Thyroid gland (tissue), 4 donors: ENCODE measurements around the gene CAMK1D. TPM values are rescaled to one million over a fixed set of nuclear protein-coding genes. Genes with fewer than 3 reads are reported as not detected.
"Not testable (repeated sequence)": the region's sequence is repeated elsewhere in the genome, so short reads cannot be mapped to it uniquely, and the experiment has no call there.

Experiments
- DNase-seq, 2 donors: peaks; one replicate each; pipeline ENCODE4 v3.0.0-alpha.2; 2019
- H3K27ac ChIP-seq, 3 donors: fragments of 200-600 bp; sonication (generic); 1 replicate in 2 of 3; 2 replicates in 1 of 3; pipeline ENCODE4 v1.5.1; 2016 to 2019; ENCODE audit warnings: mild to moderate bottlenecking in 1 of 3, moderate library complexity in 1 of 3
- H3K27me3 ChIP-seq: fragments of 200-600 bp; sonication (generic); one replicate; pipeline ENCODE4 v1.5.1; 2019
- H3K36me3 ChIP-seq, 2 donors: fragments of 200-600 bp; sonication (generic); one replicate each; pipeline ENCODE4 v1.5.1; 2016 to 2019
- H3K4me1 ChIP-seq, 2 donors: fragments of 200-600 bp; sonication (generic); one replicate each; pipeline ENCODE4 v1.5.1; 2017 to 2019
- H3K4me3 ChIP-seq, 3 donors: fragments of 200-600 bp; sonication (generic); replicated peaks in 1 of 3; 1 replicate in 2 of 3; 2 replicates in 1 of 3; pipeline ENCODE4 v1.5.1; 2016; ENCODE audit warnings: mild to moderate bottlenecking in 1 of 3
- H3K9me3 ChIP-seq: fragments of 200-600 bp; sonication (generic); one replicate; pipeline ENCODE4 v1.5.1; 2017
- POLR2A ChIP-seq, 2 donors: fragments of 450-650 bp; IDR thresholded peaks; one replicate each; pipeline ENCODE4 v1.6.1; 2017; ENCODE audit warnings: antibody characterized with exemption in 2 of 2, mild to moderate bottlenecking in 2 of 2, moderate library complexity in 1 of 2
- whole genome bisulfite sequencing, 2 donors: methylation state at CpG; one replicate each; pipeline ENCODE4 v1.1.5; 2017; 5-methylcytosine and 5-hydroxymethylcytosine counted together
- intact Hi-C: fragments of 100-400 bp; cut with DNase I; formaldehyde crosslinking; loops from one replicate; pipeline ENCODE4 v1.15.1; 2023
- total RNA-seq, 4 donors: library from RNA; depleted of rRNA; stranded (reverse); fragments of >200 nt; gene quantifications; one replicate each; pipeline ENCODE4 v1.2.3, GENCODE V29; 2016
- TF ChIP-seq, protein P1 (sequence below), 6 experiments: fragments of 200-600 bp in 3 of 6; fragments of 450-650 bp in 3 of 6; sonication (generic) in 3 of 6; IDR thresholded peaks; one replicate each; pipeline ENCODE4 v1.5.1; 2016 to 2019; ENCODE audit warnings: antibody characterized with exemption in 6 of 6, mild to moderate bottlenecking in 2 of 6, inconsistent platforms in 1 of 6, moderate library complexity in 1 of 6

CAMK1D gene
- total RNA-seq, 4 donors from 2014 or later = 12.2 to 29.6 (median 17.4) TPM

GRCh38 chr10:12360461-12360860, 11.1 kb downstream of the CAMK1D start:
- intact Hi-C loops = no loop called here
- TF ChIP-seq POLR2A (IDR thresholded peaks at IDR 0.05) = no peak
- TF ChIP-seq, protein P1, sequence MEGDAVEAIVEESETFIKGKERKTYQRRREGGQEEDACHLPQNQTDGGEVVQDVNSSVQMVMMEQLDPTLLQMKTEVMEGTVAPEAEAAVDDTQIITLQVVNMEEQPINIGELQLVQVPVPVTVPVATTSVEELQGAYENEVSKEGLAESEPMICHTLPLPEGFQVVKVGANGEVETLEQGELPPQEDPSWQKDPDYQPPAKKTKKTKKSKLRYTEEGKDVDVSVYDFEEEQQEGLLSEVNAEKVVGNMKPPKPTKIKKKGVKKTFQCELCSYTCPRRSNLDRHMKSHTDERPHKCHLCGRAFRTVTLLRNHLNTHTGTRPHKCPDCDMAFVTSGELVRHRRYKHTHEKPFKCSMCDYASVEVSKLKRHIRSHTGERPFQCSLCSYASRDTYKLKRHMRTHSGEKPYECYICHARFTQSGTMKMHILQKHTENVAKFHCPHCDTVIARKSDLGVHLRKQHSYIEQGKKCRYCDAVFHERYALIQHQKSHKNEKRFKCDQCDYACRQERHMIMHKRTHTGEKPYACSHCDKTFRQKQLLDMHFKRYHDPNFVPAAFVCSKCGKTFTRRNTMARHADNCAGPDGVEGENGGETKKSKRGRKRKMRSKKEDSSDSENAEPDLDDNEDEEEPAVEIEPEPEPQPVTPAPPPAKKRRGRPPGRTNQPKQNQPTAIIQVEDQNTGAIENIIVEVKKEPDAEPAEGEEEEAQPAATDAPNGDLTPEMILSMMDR (IDR thresholded peaks at IDR 0.05) = no peak
- Histone ChIP-seq H3K27me3 (no peaks in the 10 kb centered on the region), H3K4me1 (peaks cover 17 to 25% of the 10 kb centered on the region in 2 donors), H3K4me3 (no peak overlapping the region), H3K36me3 (no peaks in the 10 kb centered on the region), H3K9me3 (no peaks in the 10 kb centered on the region), H3K27ac (no peak overlapping the region)
- DNase-seq = no peak
- WGBS, 2 donors = 91% methylated on average over 5 of the region's 5 CpGs

DNA sequence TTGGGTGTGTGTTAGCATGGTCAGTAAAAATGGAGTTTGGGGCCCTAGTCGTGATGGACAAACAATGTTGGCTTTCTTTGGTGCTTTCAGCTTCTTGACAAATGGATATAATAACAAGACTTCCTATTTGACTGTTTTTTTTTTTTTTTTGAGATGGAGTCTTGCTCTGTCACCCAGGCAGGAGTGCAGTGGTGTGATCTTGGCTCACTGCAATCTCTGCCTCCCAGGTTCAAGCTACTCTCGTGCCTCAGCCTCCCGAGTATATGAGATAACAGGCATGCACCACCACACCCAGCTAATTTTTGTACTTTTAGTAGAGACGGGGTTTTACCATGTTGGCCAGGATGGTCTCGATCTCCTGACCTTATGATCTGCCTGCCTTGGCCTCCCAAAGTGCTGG, 11.8 kb downstream of the CAMK1D start:
- H3K9me3 ChIP-seq, H3K27ac ChIP-seq, H3K4me3 ChIP-seq, DNase-seq, intact Hi-C loops, H3K36me3 ChIP-seq, H3K27me3 ChIP-seq: not testable (repeated sequence)
- peaks cover 17 to 31% of the 10 kb centered on the region in 2 donors for H3K4me1 ChIP-seq
- 71 to 80% methylated on average over 5 of the region's 5 CpGs for WGBS, 2 donors

- TF ChIP-seq POLR2A (IDR thresholded peaks at IDR 0.05) = no peak
- TF ChIP-seq, protein P1 (IDR thresholded peaks at IDR 0.05) = no peak
- intact Hi-C loops = no loop called here
- Histone ChIP-seq H3K4me3 (no peak overlapping the region), H3K27me3 (no peaks in the 10 kb centered on the region), H3K9me3 (no peaks in the 10 kb centered on the region), H3K4me1 (peaks cover 6 to 18% of the 10 kb centered on the region in 2 donors), H3K36me3 (no peaks in the 10 kb centered on the region), H3K27ac (no peak overlapping the region)
- 93 to 100% methylated on average over 3 of the region's 3 CpGs for whole genome bisulfite sequencing, 2 donors
- DNase-seq = no peak
Observed at GRCh38 chr10:12364559-12364958, 15.2 kb downstream of the CAMK1D start.

- intact Hi-C loops = no loop called here
Observed at GRCh38 chr10:12367272-12367671, 17.9 kb downstream of the CAMK1D start.

DNA sequence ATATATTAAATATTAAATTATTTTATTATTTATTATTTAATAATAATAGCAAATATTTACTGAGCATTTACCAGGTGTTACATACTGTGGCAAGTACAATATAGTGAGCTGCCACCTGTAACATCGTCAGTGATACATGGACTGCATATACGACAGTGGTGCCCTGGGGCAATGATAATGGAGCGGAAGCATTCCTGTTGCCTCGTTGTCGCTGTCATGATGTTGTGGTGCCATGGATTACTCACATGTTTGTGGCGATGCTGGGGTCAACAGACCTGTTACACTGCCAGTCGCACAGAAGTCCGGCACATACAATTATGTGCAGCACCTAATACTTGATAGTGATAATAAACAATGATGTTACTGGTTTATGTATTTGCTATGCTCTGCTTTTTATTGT, 20.6 kb downstream of the CAMK1D start:
- no peak for DNase-seq
- no peak for TF ChIP-seq POLR2A (IDR thresholded peaks at IDR 0.05)
- TF ChIP-seq, protein P1 (IDR thresholded peaks at IDR 0.05) = no peak
- peaks cover 0 to 11% of the 10 kb centered on the region in 2 donors for H3K4me1 ChIP-seq
- H3K9me3 ChIP-seq = no peaks in the 10 kb centered on the region
- H3K4me3 ChIP-seq = no peak overlapping the region
- intact Hi-C loops = no loop called here
- WGBS, 2 donors = 94 to 97% methylated on average over 8 of the region's 8 CpGs
- H3K27ac ChIP-seq = no peak overlapping the region
- no peaks in the 10 kb centered on the region for H3K27me3 ChIP-seq
- no peaks in the 10 kb centered on the region for H3K36me3 ChIP-seq

More at GRCh38 chr10:12367272-12367671, 17.9 kb downstream of the CAMK1D start:
- Histone ChIP-seq H3K4me1 (peaks cover 6 to 18% of the 10 kb centered on the region in 2 donors), H3K4me3 (no peak overlapping the region), H3K27me3 (no peaks in the 10 kb centered on the region), H3K27ac (no peak overlapping the region), H3K9me3 (no peaks in the 10 kb centered on the region), H3K36me3 (no peaks in the 10 kb centered on the region)
- no peak for DNase-seq
- WGBS, 2 donors = 90 to 95% methylated on average over 4 of the region's 4 CpGs
- no peak for TF ChIP-seq POLR2A (IDR thresholded peaks at IDR 0.05)
- TF ChIP-seq, protein P1 (IDR thresholded peaks at IDR 0.05) = no peak

DNA sequence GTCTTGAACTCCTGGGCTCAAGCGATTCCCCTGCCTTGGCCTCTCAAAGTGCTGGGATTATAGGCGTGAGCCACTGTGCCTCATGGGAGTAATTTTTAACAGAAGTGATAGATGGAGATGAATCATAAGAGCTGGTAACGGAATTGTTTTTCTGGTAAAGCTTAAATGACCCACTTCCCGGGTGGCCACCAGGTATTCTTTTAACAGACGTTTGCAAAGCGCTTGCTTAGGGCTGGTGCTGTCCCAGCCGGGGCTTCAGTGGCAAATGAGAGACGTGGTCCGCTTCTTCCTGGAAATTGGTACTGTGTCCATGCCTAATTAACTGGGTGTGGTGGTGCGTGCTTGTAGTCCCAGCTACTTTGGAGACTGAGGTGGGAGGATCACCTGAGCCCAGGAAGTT, 23.5 kb downstream of the CAMK1D start:
- WGBS, 2 donors = 89 to 91% methylated on average over 10 of the region's 10 CpGs
- TF ChIP-seq POLR2A (IDR thresholded peaks at IDR 0.05) = no peak
- TF ChIP-seq, protein P1 (IDR thresholded peaks at IDR 0.05) = no peak
- intact Hi-C loops = no loop called here
- H3K27me3 ChIP-seq = no peaks in the 10 kb centered on the region
- H3K36me3 ChIP-seq = no peaks in the 10 kb centered on the region
- H3K27ac ChIP-seq = no peak overlapping the region
- H3K4me1 ChIP-seq = peaks cover 13 to 19% of the 10 kb centered on the region in 2 donors
- no peak overlapping the region for H3K4me3 ChIP-seq
- no peaks in the 10 kb centered on the region for H3K9me3 ChIP-seq
- DNase-seq = no peak
